ENCODE data around the gene STIL. TPM values are rescaled to one million over a fixed set of nuclear protein-coding genes. Genes with fewer than 3 reads are reported as not detected.

STIL gene
- total RNA-seq, 2 donors from 2014 or later: 39.3 to 48.0 TPM

DNA sequence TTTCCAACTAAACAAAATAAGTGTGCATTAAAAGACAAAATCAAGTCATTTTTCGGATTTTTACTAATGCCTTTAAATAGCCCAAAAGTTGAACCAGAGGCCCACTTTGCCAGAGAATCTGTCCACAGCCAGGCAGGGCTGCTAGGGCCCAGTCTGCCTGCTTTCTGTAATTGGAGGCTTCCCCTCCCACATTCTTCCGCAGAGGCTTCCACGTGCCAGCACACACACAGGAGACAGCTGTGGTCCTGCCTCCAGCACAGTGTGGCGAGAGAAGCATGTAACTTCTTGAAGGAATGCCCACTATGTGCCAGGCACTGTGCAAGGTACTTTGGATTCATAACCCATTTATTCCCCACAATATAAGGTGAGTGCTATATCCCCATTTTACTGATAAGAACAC lies 112.8 kb downstream of the STIL start:
- no peaks in the 10 kb centered on the region for H3K4me1 Mint-ChIP-seq
- no peaks in the 10 kb centered on the region for H3K36me3 Mint-ChIP-seq (ENCODE audit: low read depth)
- no peak overlapping the region for H3K4me3 ChIP-seq (ENCODE audit: low read length)
- no peaks in the 10 kb centered on the region for H3K36me3 ChIP-seq (ENCODE audit: control insufficient read depth, insufficient read depth, low read length)
- H3K4me1 ChIP-seq (ENCODE audit: control insufficient read depth, insufficient read depth, low read length): no peaks in the 10 kb centered on the region
- no peak overlapping the region for H3K4me3 Mint-ChIP-seq
- DNase-seq: peak; percentile 53
- H3K9ac ChIP-seq (ENCODE audit: extremely low read depth, low read length, poor library complexity, severe bottlenecking): no peak overlapping the region
- H3K27ac Mint-ChIP-seq: no peak overlapping the region
- no peaks in the 10 kb centered on the region for H3K9me3 Mint-ChIP-seq
- WGBS, 2 experiments (ENCODE audit: insufficient coverage in 1 of 2, insufficient read length in 1 of 2): 52 to 67% methylated on average over 1 to 4 of the region's 4 CpGs
- H3K27me3 ChIP-seq (ENCODE audit: control insufficient read depth, insufficient read depth, low read length, poor library complexity, severe bottlenecking): peaks cover 26% of the 10 kb centered on the region
- H3K27ac ChIP-seq (ENCODE audit: low read depth, low read length): no peak overlapping the region
- TF ChIP-seq, protein P1, sequence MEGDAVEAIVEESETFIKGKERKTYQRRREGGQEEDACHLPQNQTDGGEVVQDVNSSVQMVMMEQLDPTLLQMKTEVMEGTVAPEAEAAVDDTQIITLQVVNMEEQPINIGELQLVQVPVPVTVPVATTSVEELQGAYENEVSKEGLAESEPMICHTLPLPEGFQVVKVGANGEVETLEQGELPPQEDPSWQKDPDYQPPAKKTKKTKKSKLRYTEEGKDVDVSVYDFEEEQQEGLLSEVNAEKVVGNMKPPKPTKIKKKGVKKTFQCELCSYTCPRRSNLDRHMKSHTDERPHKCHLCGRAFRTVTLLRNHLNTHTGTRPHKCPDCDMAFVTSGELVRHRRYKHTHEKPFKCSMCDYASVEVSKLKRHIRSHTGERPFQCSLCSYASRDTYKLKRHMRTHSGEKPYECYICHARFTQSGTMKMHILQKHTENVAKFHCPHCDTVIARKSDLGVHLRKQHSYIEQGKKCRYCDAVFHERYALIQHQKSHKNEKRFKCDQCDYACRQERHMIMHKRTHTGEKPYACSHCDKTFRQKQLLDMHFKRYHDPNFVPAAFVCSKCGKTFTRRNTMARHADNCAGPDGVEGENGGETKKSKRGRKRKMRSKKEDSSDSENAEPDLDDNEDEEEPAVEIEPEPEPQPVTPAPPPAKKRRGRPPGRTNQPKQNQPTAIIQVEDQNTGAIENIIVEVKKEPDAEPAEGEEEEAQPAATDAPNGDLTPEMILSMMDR (conservative IDR thresholded peaks at IDR 0.05): no peak
- no peaks in the 10 kb centered on the region for H3K9me3 ChIP-seq (ENCODE audit: control insufficient read depth, low read length)
- peaks cover 58% of the 10 kb centered on the region for H3K27me3 Mint-ChIP-seq (ENCODE audit: insufficient read depth)

Other genes with a start within 250 kb of the STIL start
- gene CYP4Z1, start 246.9 kb downstream of the STIL start, total RNA-seq: under 1 TPM; 0.20 to 0.31 TPM
- gene CYP4A22, start 176.7 kb downstream of the STIL start, total RNA-seq: under 1 TPM in 1 of 2 donors, not detected in 1; 0.35 TPM
- not detected for gene PDZK1IP1, start 124.1 kb downstream of the STIL start, total RNA-seq
- under 1 TPM in 1 of 2 donors, not detected in 1; 0.04 TPM for gene TAL1, start 81.9 kb downstream of the STIL start, total RNA-seq
- gene CMPK1, start 19.6 kb upstream of the STIL start, total RNA-seq: 10 to 100 TPM; 41.6 to 42.0 TPM
- not detected for gene FOXE3, start 102.1 kb upstream of the STIL start, total RNA-seq
- under 1 TPM; 0.07 to 0.26 TPM for gene FOXD2, start 123.9 kb upstream of the STIL start, total RNA-seq

All from endodermal cell (in vitro differentiated cells).